ENCODE measurements around the gene OR5AU1. TPM values are rescaled to one million over a fixed set of nuclear protein-coding genes. Genes with fewer than 3 reads are reported as not detected.
A peak's percentile ranks its signal among the peaks of the same experiment; 100 is the strongest.

OR5AU1 gene
- total RNA-seq, 3 donors from 2014 or later = not detected

DNA sequence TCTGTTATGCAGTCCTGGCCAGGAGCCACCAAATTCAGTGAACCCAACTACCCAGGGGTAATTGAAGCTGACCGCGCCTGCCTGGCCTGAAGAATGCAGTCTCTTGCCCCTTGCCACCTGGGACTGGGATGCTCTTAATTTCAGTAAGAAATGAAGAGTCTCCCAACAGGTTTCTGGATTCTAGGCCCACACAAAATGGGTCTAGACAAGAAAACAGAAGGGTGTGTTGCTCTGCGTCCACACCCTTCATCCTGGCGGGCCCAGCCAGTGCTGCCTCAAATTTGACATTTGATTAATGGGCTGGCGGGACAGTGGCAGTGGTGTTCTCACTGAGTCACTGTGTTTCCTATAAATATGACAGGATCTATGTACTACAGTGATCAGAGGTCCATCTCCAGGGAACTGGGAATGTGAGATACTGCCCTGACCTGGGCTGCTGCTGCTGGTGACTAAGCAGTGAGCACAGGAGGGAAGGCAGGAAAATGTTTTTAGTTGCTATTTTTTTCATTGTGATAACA lies 48.5 kb downstream of the OR5AU1 start:
- intact Hi-C loops (cut with DNase I, micrococcal nuclease) = loop anchor here in 1 of 2 donors (10.0 kb wide), 1 partner anchor 423 kb away; the partner anchor contains the start of genes ANG and RNASE4
- Histone ChIP-seq H3K36me3 (ENCODE audit: low read depth) (no peaks in the 10 kb centered on the region), H3K4me3 (no peak overlapping the region), H3K4me1 (ENCODE audit: low read depth) (peaks cover 44% of the 10 kb centered on the region), H3K9me3 (no peaks in the 10 kb centered on the region)
- TF ChIP-seq CTCF (IDR thresholded peaks at IDR 0.05) = no peak
- ATAC-seq (no peak), DNase-seq (no peak)

- DNase-seq = peak; percentile 80 to 95 (median 91)
- TF ChIP-seq CTCF (IDR thresholded peaks at IDR 0.05) = peak; percentile 88
- intact Hi-C loops (cut with DNase I, micrococcal nuclease) = loop anchor here in 1 of 2 donors (10.0 kb wide), 1 partner anchor 422 kb away; the partner anchor contains the start of genes ANG and RNASE4
Measured at GRCh38 chr14:21106498-21107282, 49.2 kb downstream of the OR5AU1 start.

GRCh38 chr14:21106176-21106497 lies 49.7 kb downstream of the OR5AU1 start:
- intact Hi-C loops (cut with DNase I, micrococcal nuclease) = loop anchor here in 1 of 2 donors (10.0 kb wide), 1 partner anchor 421 kb away; the partner anchor contains the start of genes ANG and RNASE4
- ATAC-seq = no peak
- TF ChIP-seq CTCF (IDR thresholded peaks at IDR 0.05) = no peak

More at GRCh38 chr14:21106498-21107282, 49.2 kb downstream of the OR5AU1 start:
- no peak overlapping the region for H3K4me3 ChIP-seq
- H3K9me3 ChIP-seq = no peaks in the 10 kb centered on the region
- H3K4me1 ChIP-seq (ENCODE audit: low read depth) = peaks cover 50% of the 10 kb centered on the region
- peak; percentile 25 for ATAC-seq
- no peaks in the 10 kb centered on the region for H3K36me3 ChIP-seq (ENCODE audit: low read depth)

DNA sequence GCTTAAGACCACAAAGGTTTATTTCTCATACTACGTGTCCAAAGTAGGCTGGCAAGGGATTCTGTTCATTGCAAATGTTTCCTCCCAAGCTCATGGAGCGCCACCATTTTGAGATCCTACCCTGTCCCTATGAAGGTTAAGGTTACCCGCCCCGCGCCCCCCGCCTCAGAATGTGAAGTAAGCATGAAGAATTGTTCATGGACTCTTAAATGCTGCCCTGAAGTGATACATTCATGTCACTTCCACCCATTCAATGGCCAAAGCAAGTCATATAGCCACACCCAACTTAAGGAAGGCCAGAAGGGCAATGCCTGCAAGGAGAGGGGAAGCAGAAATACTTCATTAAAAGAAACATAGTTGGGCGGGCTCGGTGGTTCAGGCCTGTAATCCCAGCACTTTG lies 50.8 kb downstream of the OR5AU1 start:
- no peak for TF ChIP-seq CTCF (IDR thresholded peaks at IDR 0.05)
- no peak overlapping the region for H3K4me3 ChIP-seq
- DNase-seq = peak in 1 of 3 donors; percentile 46
- ATAC-seq = no peak
- no peaks in the 10 kb centered on the region for H3K36me3 ChIP-seq (ENCODE audit: low read depth)
- no peaks in the 10 kb centered on the region for H3K9me3 ChIP-seq
- H3K4me1 ChIP-seq (ENCODE audit: low read depth) = peaks cover 54% of the 10 kb centered on the region
- intact Hi-C loops (cut with DNase I, micrococcal nuclease) = loop anchor here (2.0 to 10.0 kb wide), 2 partner anchors 36 to 420 kb away; partner anchors contain the start of genes ANG (in 1 of the 2) and RNASE4 (in 1 of the 2)

More at GRCh38 chr14:21106176-21106497, 49.7 kb downstream of the OR5AU1 start:
- no peak for DNase-seq
- Histone ChIP-seq H3K36me3 (ENCODE audit: low read depth) (no peaks in the 10 kb centered on the region), H3K9me3 (no peaks in the 10 kb centered on the region), H3K4me3 (no peak overlapping the region), H3K4me1 (ENCODE audit: low read depth) (peaks cover 54% of the 10 kb centered on the region)

Other genes starting within 250 kb of the OR5AU1 start
- 1 to 10 TPM in 1 of 3 donors, under 1 TPM in 1, not detected in 1; 0.96 to 4.0 TPM for gene RNASE2, start 200.6 kb downstream of the OR5AU1 start, total RNA-seq
- gene METTL17, start 166.1 kb downstream of the OR5AU1 start, total RNA-seq = 10 to 100 TPM; 61.1 to 87.3 (median 73.1) TPM
- gene SLC39A2, start 156.8 kb downstream of the OR5AU1 start, total RNA-seq = 1 to 10 TPM in 2 of 3 donors, under 1 TPM in 1; 0.28 to 4.9 (median 2.0) TPM
- gene NDRG2, start 131.0 kb downstream of the OR5AU1 start, total RNA-seq = 100 to 1,000 TPM; 156 to 212 (median 188) TPM
- 1 to 10 TPM in 1 of 3 donors, under 1 TPM in 1, not detected in 1; 0.58 to 2.3 TPM for gene TPPP2, start 125.8 kb downstream of the OR5AU1 start, total RNA-seq
- gene RNASE13, start 121.3 kb downstream of the OR5AU1 start, total RNA-seq = not detected
- under 1 TPM in 2 of 3 donors, not detected in 1; 0.19 to 0.32 TPM for gene RNASE7, start 113.7 kb downstream of the OR5AU1 start, total RNA-seq
- not detected for gene RNASE8, start 98.2 kb downstream of the OR5AU1 start, total RNA-seq
- gene ARHGEF40, start 85.8 kb downstream of the OR5AU1 start, total RNA-seq = 10 to 100 TPM; 44.3 to 69.3 (median 47.8) TPM
- 100 to 1,000 TPM in 1 of 3 donors, 10 to 100 TPM in 2; 56.6 to 103 (median 58.2) TPM for gene ZNF219, start 57.4 kb downstream of the OR5AU1 start, total RNA-seq
- 10 to 100 TPM; 20.2 to 46.0 (median 43.9) TPM for gene TMEM253, start 55.0 kb downstream of the OR5AU1 start, total RNA-seq
- gene HNRNPC, start 113.4 kb upstream of the OR5AU1 start, total RNA-seq = 100 to 1,000 TPM; 273 to 334 (median 312) TPM
- gene RPGRIP1, start 124.0 kb upstream of the OR5AU1 start, total RNA-seq = under 1 TPM in 2 of 3 donors, not detected in 1; 0.09 to 0.20 TPM
- gene SUPT16H, start 228.0 kb upstream of the OR5AU1 start, total RNA-seq = 10 to 100 TPM; 36.5 to 63.3 (median 48.1) TPM

Measured in mucosa of descending colon (tissue), 3 donors.